GM13977 (cell line): ENCODE measurements around the gene SERPIND1.
"Not testable (repeated sequence)": the region's sequence is repeated elsewhere in the genome, so short reads cannot be mapped to it uniquely, and the experiment has no call there.

Source experiments
- DNase-seq: peaks from one replicate; pipeline ENCODE4 v3.0.0; 2012; ENCODE audit warnings: low spot score
- in situ Hi-C: fragments of 300-500 bp; cut with MboI; formaldehyde crosslinking; loops from one replicate; pipeline ENCODE4 v1.12.0; 2022; ENCODE audit warnings: low sequenced_read_pairs, low pct_unique_long_range_greater_than_20kb, mixed read lengths, inconsistent platforms; ENCODE audit not compliant: unreplicated experiment
- TF ChIP-seq, protein P1 (sequence below): IDR thresholded peaks from 2 replicates; pipeline ENCODE4 v1.5.1; 2012; ENCODE audit warnings: mild to moderate bottlenecking, control low read depth; ENCODE audit not compliant: insufficient read depth; ENCODE audit errors: extremely low read depth, missing control alignments

The SERPIND1 gene

DNA sequence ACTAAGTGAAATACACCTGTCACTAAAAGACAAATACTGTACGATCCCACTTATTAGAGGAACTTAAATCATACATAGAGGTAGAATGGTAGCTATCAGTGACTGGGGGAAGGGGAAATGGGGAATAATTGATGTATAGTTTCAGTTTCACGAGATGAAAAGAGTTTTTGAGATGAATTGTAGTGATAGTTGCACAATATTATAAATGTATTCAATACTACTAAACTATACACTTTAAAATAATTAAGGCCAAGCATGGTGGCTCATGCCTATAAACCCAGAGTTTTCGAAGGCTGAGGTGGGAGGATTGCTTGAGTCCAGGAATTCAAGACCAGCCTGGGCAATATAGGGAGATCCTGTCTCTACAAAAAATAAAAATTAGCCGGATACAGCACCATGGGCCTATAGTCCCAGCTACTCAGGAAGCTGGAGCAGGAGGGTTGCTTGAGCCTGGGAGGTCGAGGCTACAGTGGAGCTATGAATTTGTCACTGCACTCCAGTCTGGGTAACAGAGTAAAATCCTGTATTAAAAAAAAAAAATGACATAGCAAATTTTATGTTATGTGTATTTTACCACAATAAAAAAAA, 40.4 kb downstream of the SERPIND1 start:
- DNase-seq = no peak
- TF ChIP-seq, protein P1, sequence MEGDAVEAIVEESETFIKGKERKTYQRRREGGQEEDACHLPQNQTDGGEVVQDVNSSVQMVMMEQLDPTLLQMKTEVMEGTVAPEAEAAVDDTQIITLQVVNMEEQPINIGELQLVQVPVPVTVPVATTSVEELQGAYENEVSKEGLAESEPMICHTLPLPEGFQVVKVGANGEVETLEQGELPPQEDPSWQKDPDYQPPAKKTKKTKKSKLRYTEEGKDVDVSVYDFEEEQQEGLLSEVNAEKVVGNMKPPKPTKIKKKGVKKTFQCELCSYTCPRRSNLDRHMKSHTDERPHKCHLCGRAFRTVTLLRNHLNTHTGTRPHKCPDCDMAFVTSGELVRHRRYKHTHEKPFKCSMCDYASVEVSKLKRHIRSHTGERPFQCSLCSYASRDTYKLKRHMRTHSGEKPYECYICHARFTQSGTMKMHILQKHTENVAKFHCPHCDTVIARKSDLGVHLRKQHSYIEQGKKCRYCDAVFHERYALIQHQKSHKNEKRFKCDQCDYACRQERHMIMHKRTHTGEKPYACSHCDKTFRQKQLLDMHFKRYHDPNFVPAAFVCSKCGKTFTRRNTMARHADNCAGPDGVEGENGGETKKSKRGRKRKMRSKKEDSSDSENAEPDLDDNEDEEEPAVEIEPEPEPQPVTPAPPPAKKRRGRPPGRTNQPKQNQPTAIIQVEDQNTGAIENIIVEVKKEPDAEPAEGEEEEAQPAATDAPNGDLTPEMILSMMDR = no peak
- in situ Hi-C loops = no loop called here

DNA sequence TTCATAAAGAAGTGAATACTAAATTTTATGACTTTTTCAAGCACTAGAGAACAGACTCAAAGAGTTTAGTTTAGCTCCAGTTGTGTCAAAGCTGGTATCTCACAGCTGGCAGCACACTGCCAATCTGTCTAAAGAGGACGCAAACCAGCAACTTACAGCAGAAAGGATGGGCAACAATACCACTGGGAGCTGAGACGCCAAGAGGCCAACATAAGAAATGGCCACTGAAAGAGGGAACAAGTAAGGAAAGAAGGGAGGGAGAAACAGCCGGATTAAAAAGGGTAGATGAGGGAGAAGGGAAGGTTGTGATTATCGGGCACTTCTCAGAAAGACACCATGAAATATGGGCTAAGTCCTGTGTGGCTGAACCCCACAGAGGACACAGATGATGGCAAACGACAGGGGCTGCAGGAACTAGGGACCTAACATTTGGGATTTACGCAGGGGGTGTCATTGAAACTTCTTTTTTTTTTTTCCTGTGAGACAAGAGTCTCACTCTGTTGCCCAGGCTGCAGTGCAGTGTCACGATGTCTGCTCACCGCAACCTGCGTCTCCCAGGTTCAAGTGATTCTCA, 41.7 kb downstream of the SERPIND1 start:
- TF ChIP-seq, protein P1 = no peak
- DNase-seq = no peak
- in situ Hi-C loops = no loop called here

DNA sequence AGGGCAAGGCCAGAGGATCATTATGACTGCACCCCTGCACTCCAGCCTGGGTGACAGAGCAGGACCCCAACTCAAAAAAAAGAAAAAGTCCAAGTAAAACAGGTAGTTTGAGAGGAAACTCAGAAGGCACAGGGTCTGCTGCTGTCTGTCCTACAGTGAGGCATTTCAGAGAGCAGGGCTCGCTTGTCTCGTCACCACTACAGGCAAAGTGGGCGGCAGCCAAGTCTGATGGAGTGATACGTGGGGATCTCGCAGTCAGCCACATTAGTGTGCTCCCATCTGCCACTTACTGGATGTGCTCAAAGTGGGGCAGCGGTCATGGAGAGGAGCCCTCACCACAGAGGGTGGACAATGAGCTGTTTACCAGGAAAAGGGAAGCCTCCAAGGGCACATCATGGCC, 42.6 kb downstream of the SERPIND1 start:
- TF ChIP-seq, protein P1 = no peak
- no peak for DNase-seq
- in situ Hi-C loops = no loop called here

DNA sequence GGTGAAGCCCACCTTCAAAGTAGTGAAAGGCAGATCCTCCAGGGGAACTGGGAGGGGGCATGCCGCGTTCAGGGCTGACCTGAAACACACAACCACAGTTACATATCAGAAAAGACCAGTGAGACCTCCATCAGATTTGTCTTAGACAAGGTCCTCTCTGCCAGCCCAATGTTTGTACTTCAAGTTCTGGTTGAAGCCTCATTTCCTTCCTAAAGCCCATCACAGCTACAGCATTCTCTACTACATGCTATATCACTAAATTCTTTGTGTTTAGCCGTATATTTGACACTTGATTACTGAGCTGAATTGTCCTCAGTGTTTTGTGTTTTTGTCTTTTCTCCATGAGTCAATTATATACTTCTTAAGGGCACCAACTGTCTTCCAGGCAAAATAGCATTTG, 44.6 kb downstream of the SERPIND1 start:
- TF ChIP-seq, protein P1 = no peak
- no peak for DNase-seq
- in situ Hi-C loops = no loop called here

DNA sequence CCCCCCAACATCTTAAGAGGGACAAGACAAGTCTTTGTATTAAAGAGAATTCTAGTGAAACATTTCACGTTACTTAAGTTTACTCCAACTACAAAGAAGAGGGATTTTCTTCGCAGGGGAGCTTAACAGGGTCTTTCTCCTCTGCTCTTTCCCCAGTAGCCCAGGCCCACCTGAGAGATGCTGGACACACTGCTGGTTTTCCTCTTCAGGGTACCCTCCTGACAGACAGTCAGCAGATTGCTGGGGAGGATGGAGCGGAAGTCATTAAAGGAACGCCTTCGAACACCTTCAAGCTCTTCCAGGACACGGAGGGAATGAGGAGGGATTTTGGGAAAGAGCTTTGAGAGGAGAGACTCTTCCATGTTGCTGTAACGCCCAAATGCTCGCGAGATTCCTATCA, 45.6 kb downstream of the SERPIND1 start:
- in situ Hi-C loops = no loop called here
- TF ChIP-seq, protein P1 = no peak
- DNase-seq = no peak

DNA sequence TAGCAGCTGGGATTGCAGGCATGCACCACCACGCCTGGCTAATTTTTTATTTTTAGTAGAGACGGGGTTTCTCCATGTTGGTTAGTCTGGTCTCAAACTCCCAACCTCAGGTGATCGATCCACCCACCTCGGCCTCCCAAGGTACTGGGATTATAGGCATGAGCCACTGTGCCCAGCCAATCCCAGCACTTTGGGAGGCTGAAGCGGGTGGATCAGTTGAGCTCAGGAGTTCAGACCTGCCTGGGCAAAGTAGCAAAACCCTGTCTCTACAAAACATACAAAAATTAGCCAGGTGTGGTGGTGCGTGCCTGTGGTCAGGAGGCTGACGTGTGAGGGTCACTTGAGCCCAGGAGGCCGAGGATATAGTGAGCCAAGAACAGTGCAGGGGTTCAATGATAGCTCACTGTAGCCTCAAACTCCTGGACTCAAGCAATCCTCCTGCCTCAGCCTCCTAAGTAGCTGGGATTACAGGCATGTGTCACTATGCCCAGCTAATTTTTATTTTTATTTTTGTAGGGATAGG, 47.9 kb downstream of the SERPIND1 start:
- DNase-seq, in situ Hi-C loops: not testable (repeated sequence)

DNA sequence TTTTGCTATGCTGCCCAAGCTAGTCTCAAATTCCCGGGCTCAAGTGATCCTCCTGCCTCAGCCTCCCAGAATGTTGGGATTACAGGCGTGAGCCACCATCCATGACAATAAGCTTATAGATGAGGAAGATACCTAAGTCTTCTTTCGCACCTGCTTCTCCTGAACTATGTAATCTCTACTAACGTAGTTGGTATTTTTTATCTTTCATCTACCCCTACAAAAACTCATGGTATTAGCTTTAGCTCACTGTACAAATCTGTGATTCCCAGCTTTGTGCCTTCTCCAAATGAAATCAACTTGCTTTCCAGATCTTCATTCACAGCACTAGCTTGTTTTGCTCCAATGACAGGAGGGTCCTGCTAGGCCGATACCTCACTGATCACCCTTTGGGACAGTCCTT, 48.3 kb downstream of the SERPIND1 start:
- TF ChIP-seq, protein P1 = no peak
- DNase-seq = no peak
- in situ Hi-C loops = no loop called here
